ENCODE measurements around the gene PBX1.

GRCh38 chr1:164765992-164766720 is 207.2 kb downstream of the PBX1 start:
- TF ChIP-seq CTCF (IDR thresholded peaks at IDR 0.05; ENCODE audit: low read depth, low read length) (no peak), EZH2phosphoT487 (IDR thresholded peaks at IDR 0.05; ENCODE audit: low read depth) (no peak)

Measured in OCI-LY3 (cell line).